Osteocyte (in vitro differentiated cells): ENCODE measurements around the gene HOXD12. TPM values are rescaled to one million over a fixed set of nuclear protein-coding genes. Genes with fewer than 3 reads are reported as not detected.

ENCODE experiments used
- DNase-seq: peaks from one replicate; pipeline ENCODE4 v3.0.0; 2021; ENCODE audit warnings: mixed read lengths; ENCODE audit not compliant: unreplicated experiment; ENCODE audit errors: extremely low spot score
- H3K27ac Mint-ChIP-seq: one replicate; pipeline ENCODE4 v1.8.0; 2021; ENCODE audit warnings: mild to moderate bottlenecking, mixed read lengths; ENCODE audit not compliant: unreplicated experiment
- H3K27me3 Mint-ChIP-seq: one replicate; pipeline ENCODE4 v1.8.0; 2021; ENCODE audit warnings: mixed read lengths; ENCODE audit not compliant: unreplicated experiment
- H3K36me3 Mint-ChIP-seq: one replicate; pipeline ENCODE4 v1.8.0; 2021; ENCODE audit warnings: mixed read lengths; ENCODE audit not compliant: unreplicated experiment
- H3K4me1 Mint-ChIP-seq: one replicate; pipeline ENCODE4 v1.8.0; 2021; ENCODE audit warnings: mixed read lengths; ENCODE audit not compliant: unreplicated experiment
- H3K4me3 Mint-ChIP-seq: one replicate; pipeline ENCODE4 v1.8.0; 2021; ENCODE audit warnings: mild to moderate bottlenecking, moderate library complexity, mixed read lengths; ENCODE audit not compliant: unreplicated experiment
- H3K9me3 Mint-ChIP-seq: one replicate; pipeline ENCODE4 v1.8.0; 2021; ENCODE audit warnings: mixed read lengths; ENCODE audit not compliant: unreplicated experiment
- CTCF ChIP-seq: fragments of 200-600 bp; sonication (generic); IDR thresholded peaks from 2 replicates; pipeline ENCODE4 v1.5.0; 2021; ENCODE audit warnings: antibody characterized with exemption, mild to moderate bottlenecking, moderate library complexity
- total RNA-seq: library from RNA; stranded (reverse); gene quantifications from 2 replicates; pipeline ENCODE4 v1.2.1, GENCODE V29; 2021

Gene HOXD12
- total RNA-seq, 1 donor from 2014 or later: not detected

DNA sequence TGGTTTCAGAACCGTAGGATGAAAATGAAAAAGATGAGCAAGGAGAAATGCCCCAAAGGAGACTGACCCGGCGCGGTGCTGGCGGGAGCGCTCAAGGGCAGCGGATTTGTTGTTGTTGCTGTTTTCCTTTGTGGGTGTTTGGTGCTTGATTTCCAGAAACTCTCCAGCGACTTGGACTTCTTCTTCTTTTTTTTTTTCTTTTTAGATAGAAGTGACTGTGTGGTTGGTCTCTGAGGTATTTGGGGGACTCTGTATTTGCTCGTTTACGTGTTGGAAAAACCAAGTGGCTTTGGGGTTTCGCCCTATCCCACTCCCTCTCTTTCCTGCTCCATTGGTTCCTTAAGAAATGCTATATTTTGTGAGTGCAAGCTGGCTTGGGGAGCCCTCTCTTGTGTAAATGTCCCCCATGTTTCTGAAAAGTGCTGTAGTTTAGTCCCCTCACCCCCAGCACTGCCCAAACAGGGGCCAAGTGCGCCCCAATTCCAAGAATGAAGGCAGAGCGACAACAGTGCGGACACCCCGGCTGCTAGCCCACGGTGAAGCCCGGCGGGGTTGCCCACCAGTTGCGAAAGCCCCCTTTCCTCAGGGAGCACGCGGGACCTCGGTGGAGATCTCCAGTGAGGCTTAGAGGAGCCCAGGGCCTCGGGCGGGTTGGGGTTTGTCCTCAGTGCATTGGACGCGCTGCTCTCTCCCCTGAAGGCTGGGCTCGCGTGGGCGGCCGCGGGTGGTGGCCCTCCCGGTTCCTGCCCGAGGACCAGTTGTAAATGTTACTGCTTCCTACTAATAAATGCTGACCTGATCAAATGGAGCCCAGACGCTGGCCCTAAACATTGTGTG is 24.7 kb downstream of the HOXD12 start:
- DNase-seq: no peak
- no peak for TF ChIP-seq CTCF
- no peak overlapping the region for H3K27ac Mint-ChIP-seq
- H3K27me3 Mint-ChIP-seq: peaks cover 88% of the 10 kb centered on the region
- peaks cover 20% of the 10 kb centered on the region for H3K4me1 Mint-ChIP-seq
- H3K9me3 Mint-ChIP-seq: no peaks in the 10 kb centered on the region
- no peak overlapping the region for H3K4me3 Mint-ChIP-seq
- H3K36me3 Mint-ChIP-seq: peaks cover 4% of the 10 kb centered on the region

- no peak for TF ChIP-seq CTCF
- Mint-ChIP-seq H3K4me3 (no peak overlapping the region), H3K4me1 (peaks cover 20% of the 10 kb centered on the region), H3K27me3 (peaks cover 81% of the 10 kb centered on the region), H3K36me3 (peaks cover 4% of the 10 kb centered on the region), H3K27ac (no peak overlapping the region), H3K9me3 (no peaks in the 10 kb centered on the region)
- no peak for DNase-seq
These were observed 25.6 kb downstream of the HOXD12 start for GRCh38 chr2:176124947-176125771.

- no peak for DNase-seq
- TF ChIP-seq CTCF: no peak
- H3K36me3 Mint-ChIP-seq: peaks cover 4% of the 10 kb centered on the region
- no peaks in the 10 kb centered on the region for H3K9me3 Mint-ChIP-seq
- H3K27ac Mint-ChIP-seq: no peak overlapping the region
- H3K4me1 Mint-ChIP-seq: peaks cover 22% of the 10 kb centered on the region
- peaks cover 77% of the 10 kb centered on the region for H3K27me3 Mint-ChIP-seq
- H3K4me3 Mint-ChIP-seq: no peak overlapping the region
These were observed 26.1 kb downstream of the HOXD12 start for GRCh38 chr2:176125772-176126054.

GRCh38 chr2:176126929-176127773 is 27.6 kb downstream of the HOXD12 start:
- Mint-ChIP-seq H3K9me3 (no peaks in the 10 kb centered on the region), H3K4me1 (peaks cover 28% of the 10 kb centered on the region), H3K27ac (no peak overlapping the region), H3K36me3 (peaks cover 2% of the 10 kb centered on the region), H3K4me3 (no peak overlapping the region), H3K27me3 (peaks cover 81% of the 10 kb centered on the region)
- peak; percentile 90 for TF ChIP-seq CTCF
- no peak for DNase-seq
